Fibroblast of peridontal ligament (primary cell): ENCODE results near the gene IFT25.
"Not testable (repeated sequence)": the region's sequence is repeated elsewhere in the genome, so short reads cannot be mapped to it uniquely, and the experiment has no call there.

Experiments
- DNase-seq: peaks from one replicate; pipeline ENCODE4 v3.0.0-alpha.2; 2010; ENCODE audit errors: extremely low read depth

The IFT25 gene

GRCh38 chr1:53889304-53890298, 55.9 kb downstream of the IFT25 start, which contains the start of gene YIPF1:
Gene YIPF1, minus strand, starts transcription at chr1:53889797. Its CDS starts 860 bp downstream, at chr1:53888937.
- peak; percentile 82 for DNase-seq

- no peak for DNase-seq
These were observed 56.8 kb downstream of the IFT25 start for GRCh38 chr1:53888681-53889080.

GRCh38 chr1:53883600-53883999, 61.9 kb downstream of the IFT25 start:
- not testable (repeated sequence) for DNase-seq

GRCh38 chr1:53881853-53882252, 63.6 kb downstream of the IFT25 start:
- DNase-seq, result not testable (repeated sequence)

GRCh38 chr1:53878492-53879105, 66.9 kb downstream of the IFT25 start:
- DNase-seq, result peak; percentile 78

- DNase-seq, result not testable (repeated sequence)
These were observed 70.3 kb downstream of the IFT25 start for GRCh38 chr1:53875150-53875549.

- DNase-seq, result no peak
These were observed 73.6 kb downstream of the IFT25 start for GRCh38 chr1:53871773-53872484.
